Measurements from ENCODE around the gene MAPT.

DNA sequence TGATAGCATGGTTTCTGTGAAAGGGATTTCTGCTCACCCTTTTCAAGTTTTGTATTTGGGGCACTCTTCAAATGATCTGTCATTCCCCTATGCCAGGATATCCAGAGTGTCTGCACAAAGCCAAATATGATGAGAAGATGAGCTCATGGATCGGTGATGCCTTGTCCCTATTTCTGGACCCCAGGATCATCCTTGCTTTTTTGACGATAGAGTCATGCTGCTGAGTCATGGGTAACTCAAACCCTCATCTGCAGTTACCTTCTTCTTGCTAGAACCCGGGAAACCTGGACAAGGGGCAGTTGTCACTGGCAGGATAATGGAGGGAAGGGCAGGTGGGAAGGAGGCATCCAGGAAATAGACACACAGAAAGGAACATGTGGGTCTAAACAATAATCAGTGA is 17.8 kb upstream of the MAPT start:
- TF ChIP-seq POLR2AphosphoS5 (IDR thresholded peaks at IDR 0.05): no peak
- no peak for TF ChIP-seq EP300 (IDR thresholded peaks at IDR 0.05)
- TF ChIP-seq, protein P1, sequence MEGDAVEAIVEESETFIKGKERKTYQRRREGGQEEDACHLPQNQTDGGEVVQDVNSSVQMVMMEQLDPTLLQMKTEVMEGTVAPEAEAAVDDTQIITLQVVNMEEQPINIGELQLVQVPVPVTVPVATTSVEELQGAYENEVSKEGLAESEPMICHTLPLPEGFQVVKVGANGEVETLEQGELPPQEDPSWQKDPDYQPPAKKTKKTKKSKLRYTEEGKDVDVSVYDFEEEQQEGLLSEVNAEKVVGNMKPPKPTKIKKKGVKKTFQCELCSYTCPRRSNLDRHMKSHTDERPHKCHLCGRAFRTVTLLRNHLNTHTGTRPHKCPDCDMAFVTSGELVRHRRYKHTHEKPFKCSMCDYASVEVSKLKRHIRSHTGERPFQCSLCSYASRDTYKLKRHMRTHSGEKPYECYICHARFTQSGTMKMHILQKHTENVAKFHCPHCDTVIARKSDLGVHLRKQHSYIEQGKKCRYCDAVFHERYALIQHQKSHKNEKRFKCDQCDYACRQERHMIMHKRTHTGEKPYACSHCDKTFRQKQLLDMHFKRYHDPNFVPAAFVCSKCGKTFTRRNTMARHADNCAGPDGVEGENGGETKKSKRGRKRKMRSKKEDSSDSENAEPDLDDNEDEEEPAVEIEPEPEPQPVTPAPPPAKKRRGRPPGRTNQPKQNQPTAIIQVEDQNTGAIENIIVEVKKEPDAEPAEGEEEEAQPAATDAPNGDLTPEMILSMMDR (IDR thresholded peaks at IDR 0.05): no peak
- no peak for TF ChIP-seq POLR2A (IDR thresholded peaks at IDR 0.05; ENCODE audit: low read depth)
